Psoas muscle (tissue), 8 donors: ENCODE measurements around the gene DNAH11. TPM values are rescaled to one million over a fixed set of nuclear protein-coding genes. Genes with fewer than 3 reads are reported as not detected.

Experiments used
- ATAC-seq, 4 donors: fragments of 200-7000 bp; cut with Tn5 transposase; one replicate each; pipeline ENCODE4 v1.9.1; 2020; ENCODE audit warnings: moderate library complexity in 3 of 4, mild to moderate bottlenecking in 2 of 4
- DNase-seq, 2 donors: peaks; one replicate each; pipeline ENCODE4 v3.0.0-alpha.2; 2020
- H3K27ac ChIP-seq: fragments of 200-600 bp; one replicate; pipeline ENCODE4 v1.8.0; 2022
- H3K27me3 ChIP-seq, 3 donors: fragments of 200-600 bp in 1 of 3; one replicate each; pipeline versions ENCODE4 v1.6.1 to v1.8.0; 2013 to 2022; ENCODE audit warnings: low read length in 2 of 3, mild to moderate bottlenecking in 2 of 3, moderate library complexity in 1 of 3; ENCODE audit not compliant: insufficient read depth in 3 of 3
- H3K36me3 ChIP-seq, 2 donors: fragments of 200-600 bp in 1 of 2; one replicate each; pipeline versions ENCODE4 v1.6.1 to v1.8.0; 2013 to 2022; ENCODE audit warnings: low read depth in 1 of 2, mild to moderate bottlenecking in 1 of 2, moderate library complexity in 1 of 2; ENCODE audit not compliant: insufficient read depth in 1 of 2
- H3K4me1 ChIP-seq: fragments of 200-600 bp; one replicate; pipeline ENCODE4 v1.8.0; 2022
- H3K4me3 ChIP-seq: fragments of 200-600 bp; one replicate; pipeline ENCODE4 v1.8.0; 2022; ENCODE audit warnings: mild to moderate bottlenecking
- H3K9me3 ChIP-seq: fragments of 200-600 bp; one replicate; pipeline ENCODE4 v1.8.0; 2022
- CTCF ChIP-seq: fragments of 200-600 bp; IDR thresholded peaks from one replicate; pipeline ENCODE4 v1.8.0; 2022; ENCODE audit warnings: antibody characterized with exemption
- WGBS, 3 donors: extraction: QIAGEN DNeasy Blood & Tissue Kit; methylation state at CpG; one replicate each; pipeline versions ENCODE4 v1.1.6 to v1.1.7; 2013; 5-methylcytosine and 5-hydroxymethylcytosine counted together
- intact Hi-C, 2 donors: fragments of 100-400 bp; cut with DNase I; formaldehyde crosslinking; loops; one replicate each; pipeline versions ENCODE4 v1.11.0 to v1.14.2; 2022
- polyA plus RNA-seq, 3 donors: library from polyadenylated mRNA; stranded (reverse); fragments of 200-250 nt; gene quantifications; one replicate each; pipeline ENCODE4 v1.2.3, GENCODE V29; 2013
- total RNA-seq, 4 donors: library from RNA; stranded (reverse); fragmentation: NEBNext Ultra II Directional in 2 of 4; extraction: Animal tissue kit (Norgen Biotek cat#: 25700) in 2 of 4; gene quantifications; one replicate each; pipeline versions ENCODE4 v1.2.1 to v1.2.4, GENCODE V29; 2021 to 2023
- donor health status: healthy with polysubstance abuse.
- donor health status: DM: no; HTN: no; CAD: no; lungs with moderate emphysema.
- donor health status: Bipolar disorder and iron deficiency.
- donor health status: healthy.
- donor health status: DM: yes; HTN: yes; CAD: no.
- donor health status: DM: no; HTN: no; CAD: no.
- donor health status: DM: no; HTN: no; CAD: no.
- donor health status: DM: yes; HTN: yes; CAD: no.

The DNAH11 gene
- total and polyA plus RNA-seq, 7 donors: 0.01 to 0.93 (median 0.28) TPM

GRCh38 chr7:21773326-21773725 is 230.5 kb downstream of the DNAH11 start:
- Histone ChIP-seq H3K9me3 (no peaks in the 10 kb centered on the region), H3K27me3 (peaks cover 0 to 11% (median 0%) of the 10 kb centered on the region in 3 donors), H3K27ac (no peak overlapping the region), H3K4me1 (no peaks in the 10 kb centered on the region), H3K36me3 (no peaks in the 10 kb centered on the region), H3K4me3 (no peak overlapping the region)
- intact Hi-C loops: loop anchor here in 1 of 2 donors (5.0 kb wide), 1 partner anchor 224 kb away; no protein-coding TSS in a partner anchor
- DNase-seq (no peak), ATAC-seq (no peak)
- WGBS, 3 donors: 33 to 36% (median 33%) methylated on average over 3 of the region's 3 CpGs
- no peak for TF ChIP-seq CTCF

- Histone ChIP-seq H3K27me3 (peaks cover 0 to 3% (median 0%) of the 10 kb centered on the region in 3 donors), H3K4me1 (no peaks in the 10 kb centered on the region), H3K36me3 (no peaks in the 10 kb centered on the region), H3K27ac (no peak overlapping the region), H3K9me3 (no peaks in the 10 kb centered on the region), H3K4me3 (no peak overlapping the region)
- WGBS, 3 donors: 80 to 84% (median 84%) methylated on average over 2 of the region's 2 CpGs
- no peak for ATAC-seq
- intact Hi-C loops: no loop called here
- TF ChIP-seq CTCF: no peak
- no peak for DNase-seq
Observed at GRCh38 chr7:21777921-21778320, 235.1 kb downstream of the DNAH11 start.

- H3K27ac ChIP-seq: no peak overlapping the region
- intact Hi-C loops: no loop called here
- no peaks in the 10 kb centered on the region for H3K9me3 ChIP-seq
- H3K4me1 ChIP-seq: no peaks in the 10 kb centered on the region
- 49 to 57% (median 54%) methylated on average over 9 of the region's 9 CpGs for WGBS, 3 donors
- H3K36me3 ChIP-seq: no peaks in the 10 kb centered on the region
- TF ChIP-seq CTCF: no peak
- no peak overlapping the region for H3K4me3 ChIP-seq
- DNase-seq: no peak
- peaks cover 0 to 3% (median 0%) of the 10 kb centered on the region in 3 donors for H3K27me3 ChIP-seq
- ATAC-seq: no peak
Observed at GRCh38 chr7:21778953-21779352, 236.1 kb downstream of the DNAH11 start.

- ATAC-seq (no peak), DNase-seq (no peak)
- Histone ChIP-seq H3K9me3 (no peaks in the 10 kb centered on the region), H3K36me3 (no peaks in the 10 kb centered on the region), H3K4me1 (no peaks in the 10 kb centered on the region), H3K4me3 (no peak overlapping the region), H3K27me3 (peaks cover 0 to 4% (median 0%) of the 10 kb centered on the region in 3 donors), H3K27ac (no peak overlapping the region)
- 39 to 51% (median 47%) methylated on average over 2 of the region's 2 CpGs for WGBS, 3 donors
- no peak for TF ChIP-seq CTCF
- intact Hi-C loops: no loop called here
Observed at GRCh38 chr7:21782996-21783395, 240.2 kb downstream of the DNAH11 start.

GRCh38 chr7:21784989-21785388 is 242.2 kb downstream of the DNAH11 start:
- Histone ChIP-seq H3K4me3 (no peak overlapping the region), H3K4me1 (no peaks in the 10 kb centered on the region), H3K9me3 (no peaks in the 10 kb centered on the region), H3K27me3 (peaks cover 0 to 4% (median 0%) of the 10 kb centered on the region in 3 donors), H3K27ac (no peak overlapping the region), H3K36me3 (no peaks in the 10 kb centered on the region)
- 51 to 62% (median 53%) methylated on average over 4 of the region's 4 CpGs for WGBS, 3 donors
- ATAC-seq (no peak), DNase-seq (no peak)
- no peak for TF ChIP-seq CTCF
- intact Hi-C loops: no loop called here
